Measurements from ENCODE around the gene IQCK. TPM values are rescaled to one million over a fixed set of nuclear protein-coding genes. Genes with fewer than 3 reads are reported as not detected.

Gene IQCK
- total RNA-seq, 3 donors from 2014 or later = 25.9 to 63.8 (median 34.7) TPM

DNA sequence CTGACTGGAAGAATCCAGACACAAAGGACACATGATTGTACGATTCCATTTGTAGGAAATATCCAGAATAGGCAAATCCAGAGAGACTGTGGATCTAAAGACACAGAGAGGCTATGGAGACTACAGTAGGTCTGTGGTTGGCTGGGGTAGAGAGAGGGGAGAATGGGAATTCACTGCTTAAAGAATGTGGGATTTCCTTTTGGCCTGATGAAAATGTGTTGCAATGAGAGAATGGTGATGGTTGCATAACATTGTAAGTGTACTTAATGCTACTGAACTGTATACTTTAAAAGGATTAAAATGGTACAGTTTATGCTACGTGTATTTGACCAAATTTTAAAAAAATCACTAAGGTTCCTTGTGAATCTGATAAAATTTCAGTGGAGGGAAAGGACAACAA, 104.5 kb downstream of the IQCK start:
- Histone ChIP-seq H3K27ac (no peak overlapping the region), H3K4me1 (no peaks in the 10 kb centered on the region), H3K4me3 (no peak overlapping the region), H3K27me3 (no peaks in the 10 kb centered on the region), H3K9me3 (no peaks in the 10 kb centered on the region), H3K36me3 (no peaks in the 10 kb centered on the region)
- DNase-seq (ENCODE audit: low spot score in 2 of 2) = no peak
- intact Hi-C loops (cut with DNase I; ENCODE audit: low total_unique reads) = no loop called here
- no peak for TF ChIP-seq POLR2AphosphoS5 (IDR thresholded peaks at IDR 0.05)
- TF ChIP-seq POLR2A (IDR thresholded peaks at IDR 0.05) = no peak
- TF ChIP-seq, protein P1, sequence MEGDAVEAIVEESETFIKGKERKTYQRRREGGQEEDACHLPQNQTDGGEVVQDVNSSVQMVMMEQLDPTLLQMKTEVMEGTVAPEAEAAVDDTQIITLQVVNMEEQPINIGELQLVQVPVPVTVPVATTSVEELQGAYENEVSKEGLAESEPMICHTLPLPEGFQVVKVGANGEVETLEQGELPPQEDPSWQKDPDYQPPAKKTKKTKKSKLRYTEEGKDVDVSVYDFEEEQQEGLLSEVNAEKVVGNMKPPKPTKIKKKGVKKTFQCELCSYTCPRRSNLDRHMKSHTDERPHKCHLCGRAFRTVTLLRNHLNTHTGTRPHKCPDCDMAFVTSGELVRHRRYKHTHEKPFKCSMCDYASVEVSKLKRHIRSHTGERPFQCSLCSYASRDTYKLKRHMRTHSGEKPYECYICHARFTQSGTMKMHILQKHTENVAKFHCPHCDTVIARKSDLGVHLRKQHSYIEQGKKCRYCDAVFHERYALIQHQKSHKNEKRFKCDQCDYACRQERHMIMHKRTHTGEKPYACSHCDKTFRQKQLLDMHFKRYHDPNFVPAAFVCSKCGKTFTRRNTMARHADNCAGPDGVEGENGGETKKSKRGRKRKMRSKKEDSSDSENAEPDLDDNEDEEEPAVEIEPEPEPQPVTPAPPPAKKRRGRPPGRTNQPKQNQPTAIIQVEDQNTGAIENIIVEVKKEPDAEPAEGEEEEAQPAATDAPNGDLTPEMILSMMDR (IDR thresholded peaks at IDR 0.05) = no peak

GRCh38 chr16:19823322-19823721, 105.3 kb downstream of the IQCK start:
- no peak overlapping the region for H3K4me3 ChIP-seq
- no peak for DNase-seq (ENCODE audit: low spot score in 2 of 2)
- no peaks in the 10 kb centered on the region for H3K4me1 ChIP-seq
- H3K27me3 ChIP-seq = no peaks in the 10 kb centered on the region
- no peaks in the 10 kb centered on the region for H3K9me3 ChIP-seq
- H3K36me3 ChIP-seq = no peaks in the 10 kb centered on the region
- TF ChIP-seq POLR2AphosphoS5 (IDR thresholded peaks at IDR 0.05) (no peak), POLR2A (IDR thresholded peaks at IDR 0.05) (no peak)
- TF ChIP-seq, protein P1 (IDR thresholded peaks at IDR 0.05) = no peak
- intact Hi-C loops (cut with DNase I; ENCODE audit: low total_unique reads) = no loop called here
- H3K27ac ChIP-seq = no peak overlapping the region

GRCh38 chr16:19824216-19824615, 106.1 kb downstream of the IQCK start:
- Histone ChIP-seq H3K27me3 (no peaks in the 10 kb centered on the region), H3K4me3 (no peak overlapping the region), H3K9me3 (no peaks in the 10 kb centered on the region), H3K4me1 (no peaks in the 10 kb centered on the region), H3K27ac (no peak overlapping the region), H3K36me3 (no peaks in the 10 kb centered on the region)
- DNase-seq (ENCODE audit: low spot score in 2 of 2) = no peak
- intact Hi-C loops (cut with DNase I; ENCODE audit: low total_unique reads) = no loop called here
- TF ChIP-seq POLR2A (IDR thresholded peaks at IDR 0.05) = no peak
- TF ChIP-seq POLR2AphosphoS5 (IDR thresholded peaks at IDR 0.05) = no peak
- TF ChIP-seq, protein P1 (IDR thresholded peaks at IDR 0.05) = no peak

DNA sequence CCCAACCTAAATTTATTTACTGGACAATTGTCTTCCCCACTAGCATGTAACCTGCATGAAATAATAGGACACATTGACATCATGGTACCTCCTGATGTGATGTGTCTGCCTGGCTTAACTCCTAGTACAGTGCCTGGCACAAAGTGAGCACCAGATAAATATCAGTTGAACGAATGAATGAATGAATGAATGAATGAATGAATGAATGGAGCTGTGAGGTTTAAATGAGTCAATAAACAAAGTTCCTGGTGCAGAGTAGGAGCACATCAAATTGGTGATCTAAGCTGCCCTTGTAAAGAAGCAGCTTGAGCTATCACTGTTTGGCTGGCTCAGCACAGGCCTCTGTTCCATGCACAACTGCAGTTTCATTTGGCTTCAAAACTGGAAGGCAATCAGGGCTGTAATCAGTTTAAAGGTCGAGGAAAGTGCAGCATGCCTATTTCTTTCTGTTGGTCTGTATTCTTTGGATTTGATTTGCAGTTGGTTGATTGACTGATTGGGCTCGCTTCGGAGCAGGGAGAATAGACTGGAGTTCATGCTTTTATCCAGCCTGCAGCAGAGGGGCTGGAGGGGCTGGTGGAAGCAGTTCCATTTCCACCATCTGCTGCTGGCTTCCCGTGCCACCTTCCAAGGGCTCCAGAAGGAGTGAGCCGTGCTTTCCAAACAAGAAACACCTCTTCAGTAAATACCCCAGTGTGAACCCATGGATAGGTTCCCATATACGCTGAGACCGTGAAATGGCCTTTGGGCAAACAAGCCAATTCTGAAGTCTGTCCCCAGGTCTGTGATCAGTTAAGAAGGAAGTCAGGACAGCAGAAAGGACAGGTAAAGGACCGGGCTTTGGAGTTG, 112.0 kb downstream of the IQCK start:
- no peaks in the 10 kb centered on the region for H3K9me3 ChIP-seq
- H3K27me3 ChIP-seq = no peaks in the 10 kb centered on the region
- TF ChIP-seq, protein P1 (IDR thresholded peaks at IDR 0.05) = no peak
- TF ChIP-seq POLR2A (IDR thresholded peaks at IDR 0.05) = no peak
- TF ChIP-seq POLR2AphosphoS5 (IDR thresholded peaks at IDR 0.05) = no peak
- no peak for DNase-seq (ENCODE audit: low spot score in 2 of 2)
- no peak overlapping the region for H3K27ac ChIP-seq
- intact Hi-C loops (cut with DNase I; ENCODE audit: low total_unique reads) = no loop called here
- no peaks in the 10 kb centered on the region for H3K4me1 ChIP-seq
- no peaks in the 10 kb centered on the region for H3K36me3 ChIP-seq
- H3K4me3 ChIP-seq = no peak overlapping the region

DNA sequence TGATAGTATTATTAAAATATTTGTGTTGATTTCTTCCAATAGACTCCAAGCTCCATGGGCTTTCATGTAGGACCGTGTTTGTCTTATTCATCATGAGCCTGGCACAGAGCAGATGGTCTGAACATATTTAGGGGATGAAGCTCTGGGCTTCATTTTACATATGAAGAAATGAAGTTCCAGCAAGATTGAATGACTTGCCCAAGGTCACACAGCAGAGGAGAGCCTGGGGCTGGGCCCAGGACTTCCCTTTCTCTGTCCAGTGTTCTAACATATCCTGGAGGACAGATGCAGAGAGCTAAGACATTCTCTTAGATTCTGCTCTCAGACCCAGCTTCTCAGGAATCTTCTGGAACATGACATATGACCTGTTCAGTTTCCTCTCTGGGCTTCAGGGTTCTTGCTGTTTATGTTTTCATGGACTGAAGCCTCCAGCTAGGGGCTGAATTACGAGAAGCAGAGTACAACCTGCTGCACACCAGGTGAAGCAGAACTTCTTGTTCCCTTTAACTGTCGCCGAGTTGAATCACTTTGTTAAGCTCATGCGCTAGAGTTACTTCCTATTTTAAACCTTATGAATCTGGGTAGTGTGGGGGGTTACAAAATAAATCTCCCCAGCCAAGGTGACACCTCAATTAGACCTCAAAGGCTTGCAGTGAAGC, 113.0 kb downstream of the IQCK start:
- Histone ChIP-seq H3K9me3 (no peaks in the 10 kb centered on the region), H3K36me3 (no peaks in the 10 kb centered on the region), H3K4me3 (no peak overlapping the region), H3K27ac (no peak overlapping the region), H3K4me1 (no peaks in the 10 kb centered on the region), H3K27me3 (no peaks in the 10 kb centered on the region)
- no peak for DNase-seq (ENCODE audit: low spot score in 2 of 2)
- TF ChIP-seq POLR2A (IDR thresholded peaks at IDR 0.05) = no peak
- TF ChIP-seq, protein P1 (IDR thresholded peaks at IDR 0.05) = no peak
- no peak for TF ChIP-seq POLR2AphosphoS5 (IDR thresholded peaks at IDR 0.05)
- intact Hi-C loops (cut with DNase I; ENCODE audit: low total_unique reads) = no loop called here

Measured in breast epithelium (tissue), 4 donors.